ENCODE data around the gene OR56A1.

Gene OR56A1

DNA sequence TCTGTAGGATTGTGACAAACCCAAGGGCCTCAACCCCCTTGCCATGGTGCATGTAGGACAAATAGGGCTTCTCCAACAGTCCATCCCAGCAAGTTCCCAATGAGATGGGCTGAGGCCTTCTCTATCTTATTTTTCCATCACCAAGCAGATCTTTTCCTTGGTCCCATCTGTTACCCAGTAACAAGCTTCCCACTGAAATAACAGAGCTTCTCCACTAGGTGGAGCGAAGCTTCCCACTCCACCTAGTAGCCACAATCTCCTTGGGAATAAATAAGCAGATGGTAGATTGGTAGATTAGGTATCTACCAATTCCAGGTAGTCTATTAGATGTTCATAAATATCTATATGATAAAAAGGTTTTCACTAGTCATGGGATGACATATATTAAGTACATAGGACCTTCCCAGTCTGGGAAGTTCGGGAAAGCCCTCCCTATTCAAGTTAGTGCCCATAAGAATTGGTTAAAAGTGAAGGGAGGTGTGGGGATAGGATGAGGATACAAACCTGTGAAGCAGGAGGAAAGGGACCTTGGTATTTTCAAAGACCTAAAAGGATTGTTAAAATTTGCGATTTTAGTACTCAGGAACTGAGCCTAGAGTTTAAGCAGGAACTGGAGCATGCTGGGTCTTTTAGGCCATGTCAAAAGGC, 37.8 kb downstream of the OR56A1 start:
- Histone ChIP-seq H3K4me3 (no peak overlapping the region), H3K9me3 (no peaks in the 10 kb centered on the region), H4K20me1 (no peaks in the 10 kb centered on the region), H3K36me3 (no peaks in the 10 kb centered on the region), H3K27me3 (no peaks in the 10 kb centered on the region), H3K4me2 (no peak overlapping the region), H3K4me1 (no peaks in the 10 kb centered on the region), H3K27ac (no peak overlapping the region), H3K9ac (no peak overlapping the region)
- TF ChIP-seq Cebpa-rat (IDR thresholded peaks at IDR 0.05): no peak

DNA sequence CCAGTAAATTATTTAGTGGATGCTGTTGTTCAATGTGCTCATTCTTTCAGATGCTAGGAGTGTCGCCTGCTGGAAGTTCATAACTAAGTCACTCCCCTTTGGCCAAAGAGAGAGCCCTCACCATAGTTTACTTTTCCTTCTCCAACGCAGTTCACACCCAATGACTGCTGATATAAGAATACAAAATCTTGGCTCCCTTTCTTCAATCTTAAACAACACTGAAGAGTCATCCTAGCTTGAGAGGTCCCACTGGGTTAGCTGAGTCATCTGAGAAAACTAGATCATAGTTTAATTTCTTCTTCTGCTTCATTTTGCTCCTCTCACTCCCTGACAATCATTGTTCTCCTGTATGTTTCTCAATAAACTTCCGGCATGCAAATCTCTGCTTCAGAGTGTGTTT, 38.4 kb downstream of the OR56A1 start:
- Histone ChIP-seq H3K36me3 (no peaks in the 10 kb centered on the region), H3K9me3 (no peaks in the 10 kb centered on the region), H3K9ac (no peak overlapping the region), H3K4me2 (no peak overlapping the region), H3K4me3 (no peak overlapping the region), H3K4me1 (no peaks in the 10 kb centered on the region), H4K20me1 (no peaks in the 10 kb centered on the region), H3K27me3 (no peaks in the 10 kb centered on the region), H3K27ac (no peak overlapping the region)
- TF ChIP-seq Cebpa-rat (IDR thresholded peaks at IDR 0.05): no peak

DNA sequence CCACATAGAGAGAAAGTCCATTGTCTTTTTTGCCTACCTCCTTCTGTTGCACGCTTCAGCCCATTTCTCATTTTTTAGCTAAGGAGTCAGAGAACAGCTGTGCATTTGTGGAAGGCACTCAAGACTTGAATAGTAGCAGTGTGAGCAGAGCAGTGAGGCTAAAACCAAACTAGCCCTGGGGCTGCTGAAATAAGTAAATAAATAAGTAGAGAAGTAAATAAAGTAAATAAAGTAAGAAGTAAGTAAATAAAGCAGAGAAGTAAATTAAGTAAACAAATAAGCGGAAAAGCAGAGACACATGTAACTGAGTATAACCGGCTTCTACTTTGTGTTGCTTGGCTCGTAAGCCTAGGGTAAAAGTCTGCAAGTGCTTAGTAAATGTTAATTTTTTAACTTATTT, 41.4 kb downstream of the OR56A1 start:
- H3K4me3 ChIP-seq: no peak overlapping the region
- TF ChIP-seq Cebpa-rat (IDR thresholded peaks at IDR 0.05): no peak
- H3K9ac ChIP-seq: no peak overlapping the region
- H4K20me1 ChIP-seq: no peaks in the 10 kb centered on the region
- no peaks in the 10 kb centered on the region for H3K27me3 ChIP-seq
- no peak overlapping the region for H3K4me2 ChIP-seq
- H3K27ac ChIP-seq: no peak overlapping the region
- H3K36me3 ChIP-seq: no peaks in the 10 kb centered on the region
- no peaks in the 10 kb centered on the region for H3K4me1 ChIP-seq
- H3K9me3 ChIP-seq: no peaks in the 10 kb centered on the region

DNA sequence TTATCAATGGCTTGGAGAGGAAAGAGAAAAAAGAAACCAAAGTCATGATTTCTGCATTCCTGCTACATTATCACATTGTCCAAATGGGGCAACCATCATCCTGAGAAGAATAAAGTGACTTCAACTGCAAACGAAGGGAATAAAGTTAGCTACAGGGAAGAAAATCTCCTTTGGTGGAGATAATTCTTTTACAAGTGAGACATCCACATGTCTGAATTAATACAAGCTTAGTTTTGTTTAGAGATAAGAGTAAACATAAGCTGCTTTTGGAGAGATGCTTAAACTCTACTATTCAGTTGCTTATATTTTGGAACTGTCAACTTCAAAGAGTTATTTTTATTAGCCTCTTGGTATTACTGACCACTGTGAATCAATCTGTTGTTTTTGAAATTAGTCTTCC, 43.7 kb downstream of the OR56A1 start, which contains the start of gene OR52L1:
Gene OR52L1, minus strand, starts transcription at position 101 of the 400 bp plus-strand sequence. Its CDS starts 55 bp downstream, at position 46.
- Histone ChIP-seq H3K4me1 (no peaks in the 10 kb centered on the region), H3K4me2 (no peak within 1 kb of the TSS), H3K9me3 (peaks cover 7% of the 10 kb centered on the region), H3K27me3 (no peaks in the 10 kb centered on the region), H4K20me1 (no peaks in the 10 kb centered on the region), H3K4me3 (no peak within 1 kb of the TSS), H3K36me3 (no peaks in the 10 kb centered on the region), H3K9ac (no peak within 1 kb of the TSS), H3K27ac (no peak within 1 kb of the TSS)
- no peak for TF ChIP-seq Cebpa-rat (IDR thresholded peaks at IDR 0.05)

DNA sequence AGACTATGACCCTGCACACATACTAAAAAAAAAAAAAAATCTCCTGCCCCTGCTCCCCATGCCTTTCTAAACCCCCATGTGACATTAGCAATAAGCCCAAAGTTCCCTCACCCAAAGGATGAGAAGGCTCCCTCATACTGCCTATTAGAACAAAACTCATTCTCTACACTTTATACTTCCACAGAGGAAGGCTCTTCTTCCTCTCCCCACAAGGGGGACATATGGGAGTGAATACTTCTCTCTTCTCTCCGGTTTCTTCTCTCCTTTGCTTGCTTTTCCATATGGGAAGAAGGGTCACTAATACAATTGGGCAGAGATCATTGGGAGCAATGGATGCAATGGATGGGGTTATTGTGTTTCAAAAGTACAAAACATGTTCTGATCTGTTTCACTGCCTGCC, 47.1 kb downstream of the OR56A1 start:
- Histone ChIP-seq H4K20me1 (no peaks in the 10 kb centered on the region), H3K4me1 (no peaks in the 10 kb centered on the region), H3K27ac (no peak overlapping the region), H3K9me3 (peaks cover 21% of the 10 kb centered on the region), H3K4me2 (no peak overlapping the region), H3K9ac (no peak overlapping the region), H3K36me3 (no peaks in the 10 kb centered on the region), H3K27me3 (no peaks in the 10 kb centered on the region), H3K4me3 (no peak overlapping the region)
- no peak for TF ChIP-seq Cebpa-rat (IDR thresholded peaks at IDR 0.05)

DNA sequence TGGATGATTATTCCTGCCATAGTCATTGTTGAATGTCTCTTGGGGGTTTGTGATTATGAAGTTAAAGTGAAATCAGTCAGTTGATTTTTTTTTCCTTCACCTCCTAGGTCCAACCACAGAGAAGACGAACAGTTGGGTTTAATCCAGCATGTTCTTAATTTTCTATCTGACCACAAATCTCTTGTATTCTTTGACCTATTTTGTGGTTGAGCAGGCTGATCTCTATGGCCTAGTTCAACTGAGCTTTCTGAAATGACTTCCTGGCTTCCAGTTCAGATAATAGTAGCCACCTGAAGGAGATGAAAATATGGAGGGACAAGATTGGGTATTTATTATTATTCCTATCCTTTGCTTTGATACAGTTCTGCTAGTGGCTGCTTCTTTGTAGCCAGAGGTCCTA, 57.0 kb downstream of the OR56A1 start:
- Histone ChIP-seq H3K4me2 (peak overlapping the region; percentile 6), H3K9me3 (peaks cover 8% of the 10 kb centered on the region; the same call in 1 of the 2 replicates), H3K27ac (no peak overlapping the region), H4K20me1 (no peaks in the 10 kb centered on the region), H3K4me1 (peaks cover 8% of the 10 kb centered on the region), H3K9ac (no peak overlapping the region), H3K36me3 (no peaks in the 10 kb centered on the region), H3K27me3 (no peaks in the 10 kb centered on the region), H3K4me3 (no peak overlapping the region)
- no peak for TF ChIP-seq Cebpa-rat (IDR thresholded peaks at IDR 0.05)

Measured in BLaER1 (cell line).